HEK293T (cell line): Measurements from ENCODE around the gene PSMD2.

Source experiments
- ARNT ChIP-seq: fragments of 450-650 bp; IDR thresholded peaks from 2 replicates; pipeline ENCODE4 v1.6.1; 2017; ENCODE audit warnings: mild to moderate bottlenecking
- BHLHE40 ChIP-seq: fragments of 450-650 bp; IDR thresholded peaks from 2 replicates; pipeline ENCODE4 v1.6.1; 2016; ENCODE audit warnings: mild to moderate bottlenecking, moderate library complexity, borderline replicate concordance
- ELF4 ChIP-seq: fragments of 450-650 bp; IDR thresholded peaks from 2 replicates; pipeline ENCODE4 v1.6.1; 2017; ENCODE audit warnings: antibody characterized with exemption
- FOXA1 ChIP-seq: fragments of 450-650 bp; IDR thresholded peaks from 2 replicates; pipeline ENCODE4 v1.6.1; 2016; ENCODE audit warnings: mild to moderate bottlenecking
- FOXK2 ChIP-seq: fragments of 450-650 bp; IDR thresholded peaks from 2 replicates; pipeline ENCODE4 v1.6.1; 2016; ENCODE audit warnings: mild to moderate bottlenecking
- FOXM1 ChIP-seq: fragments of 450-650 bp; IDR thresholded peaks from 2 replicates; pipeline ENCODE4 v1.6.1; 2017; ENCODE audit warnings: mild to moderate bottlenecking, borderline replicate concordance
- HDGF ChIP-seq: fragments of 450-650 bp; IDR thresholded peaks from 2 replicates; pipeline ENCODE4 v1.6.1; 2017; ENCODE audit warnings: antibody characterized with exemption, borderline replicate concordance
- L3MBTL2 ChIP-seq: fragments of 450-650 bp; conservative IDR thresholded peaks from 2 replicates; pipeline ENCODE4 v1.6.1; 2016; ENCODE audit warnings: mild to moderate bottlenecking
- NFRKB ChIP-seq: fragments of 450-650 bp; IDR thresholded peaks from 2 replicates; pipeline ENCODE4 v1.6.1; 2016; ENCODE audit warnings: mild to moderate bottlenecking, moderate library complexity
- SP1 ChIP-seq: fragments of 450-650 bp; IDR thresholded peaks from 2 replicates; pipeline ENCODE4 v1.6.1; 2017
- SUZ12 ChIP-seq: fragments of 450-650 bp; IDR thresholded peaks from 2 replicates; pipeline ENCODE4 v1.6.1; 2016; ENCODE audit warnings: mild to moderate bottlenecking
- TF ChIP-seq, protein P1 (sequence below): fragments of 450-650 bp; IDR thresholded peaks from 2 replicates; pipeline ENCODE4 v1.6.1; 2016

DNA sequence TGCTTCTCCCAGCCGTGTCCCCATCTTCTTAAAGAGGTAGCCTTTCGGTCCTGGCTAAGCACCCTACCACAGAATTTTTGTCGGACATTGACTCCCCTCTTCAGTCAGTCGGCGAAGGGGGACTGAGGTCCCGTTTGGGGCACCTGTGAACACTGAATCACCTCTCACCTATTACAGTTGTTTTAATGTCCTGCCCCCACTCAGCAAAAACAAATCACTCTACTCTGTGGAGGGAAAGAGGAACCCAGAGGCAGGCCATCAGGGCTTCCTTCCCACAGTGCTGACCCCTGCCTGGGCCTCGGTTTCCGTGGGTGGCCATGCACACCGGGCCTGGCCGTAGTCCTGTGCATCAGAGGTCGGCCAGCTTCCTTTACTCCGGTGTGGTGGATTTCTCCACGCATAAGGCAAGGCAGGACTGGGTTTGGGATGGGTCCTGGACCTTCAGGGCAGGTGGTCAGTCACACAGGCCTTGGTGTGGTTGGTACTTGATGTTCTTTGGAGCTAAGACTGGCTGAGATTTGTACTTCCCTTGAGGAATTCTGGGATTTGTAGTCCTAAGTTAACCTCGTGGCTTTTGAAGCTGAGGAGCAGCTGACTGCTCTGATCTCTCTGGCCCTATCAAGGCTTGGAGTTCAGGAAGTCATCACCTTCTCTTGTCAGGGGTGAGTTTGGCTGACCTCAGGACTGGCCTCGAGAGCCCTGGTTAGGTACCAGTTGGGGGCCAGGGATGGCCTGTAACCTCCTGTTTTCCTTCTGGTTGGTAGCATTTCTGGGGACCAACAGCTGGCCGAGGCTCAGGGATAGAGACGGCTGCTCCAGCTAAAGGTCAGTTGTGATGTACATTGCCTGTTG is 37.7 kb downstream of the PSMD2 start:
- TF ChIP-seq ARNT: no peak
- TF ChIP-seq HDGF: no peak
- TF ChIP-seq NFRKB: no peak
- no peak for TF ChIP-seq SP1
- TF ChIP-seq SUZ12: no peak
- no peak for TF ChIP-seq FOXK2
- TF ChIP-seq FOXA1: no peak
- TF ChIP-seq FOXM1: no peak
- no peak for TF ChIP-seq ELF4
- TF ChIP-seq BHLHE40: no peak
- TF ChIP-seq, protein P1, sequence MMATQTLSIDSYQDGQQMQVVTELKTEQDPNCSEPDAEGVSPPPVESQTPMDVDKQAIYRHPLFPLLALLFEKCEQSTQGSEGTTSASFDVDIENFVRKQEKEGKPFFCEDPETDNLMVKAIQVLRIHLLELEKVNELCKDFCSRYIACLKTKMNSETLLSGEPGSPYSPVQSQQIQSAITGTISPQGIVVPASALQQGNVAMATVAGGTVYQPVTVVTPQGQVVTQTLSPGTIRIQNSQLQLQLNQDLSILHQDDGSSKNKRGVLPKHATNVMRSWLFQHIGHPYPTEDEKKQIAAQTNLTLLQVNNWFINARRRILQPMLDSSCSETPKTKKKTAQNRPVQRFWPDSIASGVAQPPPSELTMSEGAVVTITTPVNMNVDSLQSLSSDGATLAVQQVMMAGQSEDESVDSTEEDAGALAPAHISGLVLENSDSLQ: no peak
- no peak for TF ChIP-seq L3MBTL2
